Liver (tissue), 9 donors: ENCODE measurements around the gene CHN1. TPM values are rescaled to one million over a fixed set of nuclear protein-coding genes. Genes with fewer than 3 reads are reported as not detected.

ENCODE experiments used
- DNase-seq: peaks from one replicate; pipeline ENCODE4 v3.0.0-alpha.2; 2017; ENCODE audit warnings: low spot score
- H3K27ac ChIP-seq, 2 donors: one replicate each; pipeline ENCODE4 v1.7.0; 2013; ENCODE audit warnings: inconsistent platforms in 2 of 2, low read length in 2 of 2, control low read depth in 1 of 2, low read depth in 1 of 2, mild to moderate bottlenecking in 1 of 2
- H3K27me3 ChIP-seq, 4 donors: one replicate each; pipeline versions ENCODE4 v1.6.1 to v1.7.0; 2013; ENCODE audit warnings: low read length in 3 of 4, inconsistent platforms in 1 of 4, mild to moderate bottlenecking in 1 of 4, moderate library complexity in 1 of 4; ENCODE audit not compliant: control insufficient read depth in 4 of 4, insufficient read depth in 4 of 4
- H3K36me3 ChIP-seq, 4 donors: one replicate each; pipeline versions ENCODE4 v1.6.1 to v1.7.0; 2013; ENCODE audit warnings: low read length in 3 of 4, mild to moderate bottlenecking in 3 of 4, low read depth in 1 of 4, moderate library complexity in 1 of 4; ENCODE audit not compliant: control insufficient read depth in 4 of 4, insufficient read depth in 3 of 4
- H3K4me1 ChIP-seq, 4 donors: one replicate each; pipeline versions ENCODE4 v1.6.1 to v1.7.0; 2013; ENCODE audit warnings: low read length in 3 of 4, mild to moderate bottlenecking in 3 of 4, moderate library complexity in 1 of 4; ENCODE audit not compliant: control insufficient read depth in 4 of 4, insufficient read depth in 4 of 4
- H3K4me3 ChIP-seq, 3 donors: one replicate each; pipeline versions ENCODE4 v1.6.1 to v1.7.0; 2013; ENCODE audit warnings: low read length in 3 of 3, control low read depth in 1 of 3, low read depth in 1 of 3, mild to moderate bottlenecking in 1 of 3
- H3K9ac ChIP-seq, 2 donors: one replicate each; pipeline ENCODE4 v1.7.0; 2013; ENCODE audit warnings: low read length in 2 of 2, mild to moderate bottlenecking in 2 of 2, moderate library complexity in 2 of 2, control low read depth in 1 of 2, low read depth in 1 of 2
- H3K9me3 ChIP-seq, 4 donors: one replicate each; pipeline versions ENCODE4 v1.6.1 to v1.7.0; 2013; ENCODE audit warnings: low read length in 3 of 4; ENCODE audit not compliant: control insufficient read depth in 4 of 4
- EGR1 ChIP-seq, 2 donors: IDR thresholded peaks; 2 replicates each; pipeline ENCODE4 v1.6.1; 2016 to 2018; ENCODE audit warnings: antibody characterized with exemption in 2 of 2, low read depth in 2 of 2
- FOXA1 ChIP-seq: IDR thresholded peaks from 2 replicates; pipeline ENCODE4 v1.6.1; 2016; ENCODE audit warnings: antibody characterized with exemption
- FOXA2 ChIP-seq: IDR thresholded peaks from 2 replicates; pipeline ENCODE4 v1.6.1; 2016; ENCODE audit warnings: antibody characterized with exemption
- GABPA ChIP-seq, 2 donors: IDR thresholded peaks in 1 of 2; conservative IDR thresholded peaks in 1 of 2; 2 replicates each; pipeline ENCODE4 v1.6.1; 2016; ENCODE audit warnings: antibody characterized with exemption in 2 of 2, mild to moderate bottlenecking in 1 of 2, moderate library complexity in 1 of 2
- HNF4A ChIP-seq, 2 donors: conservative IDR thresholded peaks; 2 replicates each; pipeline ENCODE4 v1.6.1; 2016; ENCODE audit warnings: antibody characterized with exemption in 2 of 2, mild to moderate bottlenecking in 2 of 2
- HNF4G ChIP-seq: IDR thresholded peaks from 2 replicates; pipeline ENCODE4 v1.6.1; 2016; ENCODE audit warnings: antibody characterized with exemption
- NR2F2 ChIP-seq: IDR thresholded peaks from 2 replicates; pipeline ENCODE4 v1.6.1; 2016; ENCODE audit warnings: antibody characterized with exemption
- RAD21 ChIP-seq, 2 donors: IDR thresholded peaks; 2 replicates each; pipeline ENCODE4 v1.6.1; 2016; ENCODE audit warnings: antibody characterized with exemption in 2 of 2, mild to moderate bottlenecking in 2 of 2
- RXRA ChIP-seq, 2 donors: IDR thresholded peaks; 2 replicates each; pipeline ENCODE4 v1.6.1; 2017 to 2018; ENCODE audit warnings: antibody characterized with exemption in 2 of 2, mild to moderate bottlenecking in 1 of 2
- TAF1 ChIP-seq: conservative IDR thresholded peaks from 2 replicates; pipeline ENCODE4 v1.6.1; 2016; ENCODE audit warnings: antibody characterized with exemption, mild to moderate bottlenecking
- YY1 ChIP-seq: IDR thresholded peaks from 2 replicates; pipeline ENCODE4 v1.6.1; 2016; ENCODE audit warnings: antibody characterized with exemption, mild to moderate bottlenecking
- WGBS: extraction: QIAGEN DNeasy Blood & Tissue Kit; methylation state at CpG from one replicate; pipeline ENCODE4 v1.1.7; 2013; 5-methylcytosine and 5-hydroxymethylcytosine counted together
- polyA plus RNA-seq, 2 donors: library from polyadenylated mRNA; stranded (reverse) in 1 of 2; unstranded in 1 of 2; fragments of 200-250 nt in 1 of 2; fragments of >200 nt in 1 of 2; fragmentation: Nextera tagmentation in 1 of 2; extraction: Ambion mirVana in 1 of 2; gene quantifications; one replicate each; pipeline versions ENCODE4 v1.2.1 to v1.2.3, GENCODE V29; 2013 to 2015
- total RNA-seq, 2 donors: library from RNA; depleted of rRNA; stranded (reverse); fragments of >200 nt; gene quantifications; one replicate each; pipeline ENCODE4 v1.2.3, GENCODE V29; 2014
- TF ChIP-seq, protein P1 (sequence below): IDR thresholded peaks from 2 replicates; pipeline ENCODE4 v1.6.1; 2016; ENCODE audit warnings: antibody characterized with exemption, mild to moderate bottlenecking
- TF ChIP-seq, protein P2 (sequence below): IDR thresholded peaks from 2 replicates; pipeline ENCODE4 v1.6.1; 2016; ENCODE audit warnings: antibody characterized with exemption
- TF ChIP-seq, protein P3 (sequence below): fragments of 150-350 bp; IDR thresholded peaks from 2 replicates; pipeline ENCODE4 v1.5.1; 2017; ENCODE audit warnings: improper control_type of control experiment, low read depth, low read length; ENCODE audit not compliant: missing input control
- TF ChIP-seq, protein P4 (sequence below): IDR thresholded peaks from 2 replicates; pipeline ENCODE4 v1.6.1; 2016; ENCODE audit warnings: antibody characterized with exemption
- donor health status: healthy.
- donor health status: healthy.
- donor health status: healthy.
- donor health status: healthy.
- donor health status: healthy.

The CHN1 gene
- total and polyA plus RNA-seq, 4 donors: 0.66 to 1.6 (median 1.1) TPM

DNA sequence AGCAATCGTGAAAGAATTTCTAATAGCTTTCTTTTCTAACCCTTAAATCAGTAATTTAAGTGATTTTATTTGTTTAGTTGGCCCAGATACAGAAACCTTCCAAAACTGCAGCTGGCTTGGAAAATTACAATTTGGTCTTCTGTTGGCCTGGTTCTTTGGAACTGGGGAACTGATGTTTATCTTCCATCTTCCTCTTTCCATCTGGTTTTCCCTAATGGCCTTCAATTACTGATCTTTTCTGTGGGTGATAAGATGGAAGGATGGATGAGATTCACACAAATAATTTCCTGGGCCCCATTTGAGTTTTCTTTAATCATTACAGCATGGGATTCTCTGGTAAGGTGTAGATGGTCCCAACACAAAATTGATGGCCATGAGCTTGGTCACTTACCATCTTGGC, 134.4 kb downstream of the CHN1 start (continued):
- TF ChIP-seq, protein P1, sequence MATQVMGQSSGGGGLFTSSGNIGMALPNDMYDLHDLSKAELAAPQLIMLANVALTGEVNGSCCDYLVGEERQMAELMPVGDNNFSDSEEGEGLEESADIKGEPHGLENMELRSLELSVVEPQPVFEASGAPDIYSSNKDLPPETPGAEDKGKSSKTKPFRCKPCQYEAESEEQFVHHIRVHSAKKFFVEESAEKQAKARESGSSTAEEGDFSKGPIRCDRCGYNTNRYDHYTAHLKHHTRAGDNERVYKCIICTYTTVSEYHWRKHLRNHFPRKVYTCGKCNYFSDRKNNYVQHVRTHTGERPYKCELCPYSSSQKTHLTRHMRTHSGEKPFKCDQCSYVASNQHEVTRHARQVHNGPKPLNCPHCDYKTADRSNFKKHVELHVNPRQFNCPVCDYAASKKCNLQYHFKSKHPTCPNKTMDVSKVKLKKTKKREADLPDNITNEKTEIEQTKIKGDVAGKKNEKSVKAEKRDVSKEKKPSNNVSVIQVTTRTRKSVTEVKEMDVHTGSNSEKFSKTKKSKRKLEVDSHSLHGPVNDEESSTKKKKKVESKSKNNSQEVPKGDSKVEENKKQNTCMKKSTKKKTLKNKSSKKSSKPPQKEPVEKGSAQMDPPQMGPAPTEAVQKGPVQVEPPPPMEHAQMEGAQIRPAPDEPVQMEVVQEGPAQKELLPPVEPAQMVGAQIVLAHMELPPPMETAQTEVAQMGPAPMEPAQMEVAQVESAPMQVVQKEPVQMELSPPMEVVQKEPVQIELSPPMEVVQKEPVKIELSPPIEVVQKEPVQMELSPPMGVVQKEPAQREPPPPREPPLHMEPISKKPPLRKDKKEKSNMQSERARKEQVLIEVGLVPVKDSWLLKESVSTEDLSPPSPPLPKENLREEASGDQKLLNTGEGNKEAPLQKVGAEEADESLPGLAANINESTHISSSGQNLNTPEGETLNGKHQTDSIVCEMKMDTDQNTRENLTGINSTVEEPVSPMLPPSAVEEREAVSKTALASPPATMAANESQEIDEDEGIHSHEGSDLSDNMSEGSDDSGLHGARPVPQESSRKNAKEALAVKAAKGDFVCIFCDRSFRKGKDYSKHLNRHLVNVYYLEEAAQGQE: no peak
- TF ChIP-seq HNF4G (no peak), NR2F2 (no peak), FOXA2 (no peak)

DNA sequence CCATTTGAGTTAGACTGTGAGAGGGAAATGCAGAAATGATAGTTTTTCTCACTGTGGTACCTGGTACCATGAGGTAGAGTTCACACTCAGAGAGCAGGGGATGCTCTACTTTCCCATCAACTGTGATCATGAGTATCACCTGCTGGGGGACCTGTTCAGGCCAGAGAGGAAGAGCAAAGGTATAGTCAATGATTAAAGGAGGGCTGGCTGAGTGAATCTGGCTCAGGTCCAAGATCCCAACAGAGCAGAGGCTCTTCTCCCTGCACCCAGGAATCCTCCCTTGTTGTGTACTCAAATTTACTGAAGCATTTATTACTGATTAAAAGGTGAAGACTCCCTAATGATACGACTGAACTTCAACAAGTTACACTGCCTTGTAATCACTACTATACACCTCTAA, 136.3 kb downstream of the CHN1 start:
- Histone ChIP-seq H3K4me1 (no peaks in the 10 kb centered on the region), H3K27me3 (no peaks in the 10 kb centered on the region), H3K4me3 (no peak overlapping the region), H3K36me3 (no peaks in the 10 kb centered on the region), H3K9me3 (no peaks in the 10 kb centered on the region), H3K9ac (no peak overlapping the region), H3K27ac (no peak overlapping the region)
- DNase-seq: no peak
- TF ChIP-seq, protein P1: no peak
- TF ChIP-seq FOXA2 (no peak), FOXA1 (no peak), GABPA (IDR thresholded peaks at IDR 0.05 in 1 of 2, conservative IDR thresholded peaks at IDR 0.05 in 1 of 2) (no peak), RAD21 (IDR thresholded peaks at IDR 0.05) (no peak), YY1 (no peak), RXRA (IDR thresholded peaks at IDR 0.05) (no peak), TAF1 (no peak), HNF4A (conservative IDR thresholded peaks at IDR 0.05) (no peak), HNF4G (no peak), EGR1 (IDR thresholded peaks at IDR 0.05; ENCODE audit: low read depth in 2 of 2) (no peak)
- TF ChIP-seq, protein P2, sequence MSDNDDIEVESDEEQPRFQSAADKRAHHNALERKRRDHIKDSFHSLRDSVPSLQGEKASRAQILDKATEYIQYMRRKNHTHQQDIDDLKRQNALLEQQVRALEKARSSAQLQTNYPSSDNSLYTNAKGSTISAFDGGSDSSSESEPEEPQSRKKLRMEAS: no peak
- TF ChIP-seq, protein P3, sequence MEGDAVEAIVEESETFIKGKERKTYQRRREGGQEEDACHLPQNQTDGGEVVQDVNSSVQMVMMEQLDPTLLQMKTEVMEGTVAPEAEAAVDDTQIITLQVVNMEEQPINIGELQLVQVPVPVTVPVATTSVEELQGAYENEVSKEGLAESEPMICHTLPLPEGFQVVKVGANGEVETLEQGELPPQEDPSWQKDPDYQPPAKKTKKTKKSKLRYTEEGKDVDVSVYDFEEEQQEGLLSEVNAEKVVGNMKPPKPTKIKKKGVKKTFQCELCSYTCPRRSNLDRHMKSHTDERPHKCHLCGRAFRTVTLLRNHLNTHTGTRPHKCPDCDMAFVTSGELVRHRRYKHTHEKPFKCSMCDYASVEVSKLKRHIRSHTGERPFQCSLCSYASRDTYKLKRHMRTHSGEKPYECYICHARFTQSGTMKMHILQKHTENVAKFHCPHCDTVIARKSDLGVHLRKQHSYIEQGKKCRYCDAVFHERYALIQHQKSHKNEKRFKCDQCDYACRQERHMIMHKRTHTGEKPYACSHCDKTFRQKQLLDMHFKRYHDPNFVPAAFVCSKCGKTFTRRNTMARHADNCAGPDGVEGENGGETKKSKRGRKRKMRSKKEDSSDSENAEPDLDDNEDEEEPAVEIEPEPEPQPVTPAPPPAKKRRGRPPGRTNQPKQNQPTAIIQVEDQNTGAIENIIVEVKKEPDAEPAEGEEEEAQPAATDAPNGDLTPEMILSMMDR: no peak
- TF ChIP-seq, protein P4, sequence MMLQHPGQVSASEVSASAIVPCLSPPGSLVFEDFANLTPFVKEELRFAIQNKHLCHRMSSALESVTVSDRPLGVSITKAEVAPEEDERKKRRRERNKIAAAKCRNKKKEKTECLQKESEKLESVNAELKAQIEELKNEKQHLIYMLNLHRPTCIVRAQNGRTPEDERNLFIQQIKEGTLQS: no peak
- 63% methylated on average over 1 of the region's 1 CpG for WGBS
